Measurements from ENCODE around the gene SPAG17.

The SPAG17 gene

GRCh38 chr1:118023199-118023598 lies 161.8 kb downstream of the SPAG17 start:
- no peak for DNase-seq (ENCODE audit: low spot score)

GRCh38 chr1:118021668-118022067 lies 163.4 kb downstream of the SPAG17 start:
- no peak for TF ChIP-seq CTCF (IDR thresholded peaks at IDR 0.05; ENCODE audit: extremely low read depth, missing control alignments)
- DNase-seq (ENCODE audit: low spot score): no peak

More at GRCh38 chr1:118023199-118023598, 161.8 kb downstream of the SPAG17 start:
- TF ChIP-seq CTCF (IDR thresholded peaks at IDR 0.05; ENCODE audit: extremely low read depth, missing control alignments): no peak

GRCh38 chr1:118018060-118018459 lies 167.0 kb downstream of the SPAG17 start:
- no peak for DNase-seq (ENCODE audit: low spot score)
- no peak for TF ChIP-seq CTCF (IDR thresholded peaks at IDR 0.05; ENCODE audit: extremely low read depth, missing control alignments)

- DNase-seq (ENCODE audit: low spot score): no peak
- TF ChIP-seq CTCF (IDR thresholded peaks at IDR 0.05; ENCODE audit: extremely low read depth, missing control alignments): no peak
These were observed 171.1 kb downstream of the SPAG17 start for GRCh38 chr1:118013938-118014337.

- DNase-seq (ENCODE audit: low spot score): no peak
- no peak for TF ChIP-seq CTCF (IDR thresholded peaks at IDR 0.05; ENCODE audit: extremely low read depth, missing control alignments)
These were observed 171.7 kb downstream of the SPAG17 start for GRCh38 chr1:118013336-118013735.

GRCh38 chr1:118012515-118013124 lies 172.4 kb downstream of the SPAG17 start:
- no peak for DNase-seq (ENCODE audit: low spot score)
- no peak for TF ChIP-seq CTCF (IDR thresholded peaks at IDR 0.05; ENCODE audit: extremely low read depth, missing control alignments)

- no peak for TF ChIP-seq CTCF (IDR thresholded peaks at IDR 0.05; ENCODE audit: extremely low read depth, missing control alignments)
- no peak for DNase-seq (ENCODE audit: low spot score)
These were observed 177.0 kb downstream of the SPAG17 start for GRCh38 chr1:118008011-118008410.
